GM04504 (cell line): ENCODE data around the gene RBM46.
"Not testable (repeated sequence)": the region's sequence is repeated elsewhere in the genome, so short reads cannot be mapped to it uniquely, and the experiment has no call there.

ENCODE experiments used
- DNase-seq: peaks from one replicate; pipeline ENCODE4 v3.0.0-alpha.2; 2012; ENCODE audit warnings: low read depth

RBM46 gene

GRCh38 chr4:154836513-154836912 is 55.4 kb downstream of the RBM46 start:
- DNase-seq = no peak

DNA sequence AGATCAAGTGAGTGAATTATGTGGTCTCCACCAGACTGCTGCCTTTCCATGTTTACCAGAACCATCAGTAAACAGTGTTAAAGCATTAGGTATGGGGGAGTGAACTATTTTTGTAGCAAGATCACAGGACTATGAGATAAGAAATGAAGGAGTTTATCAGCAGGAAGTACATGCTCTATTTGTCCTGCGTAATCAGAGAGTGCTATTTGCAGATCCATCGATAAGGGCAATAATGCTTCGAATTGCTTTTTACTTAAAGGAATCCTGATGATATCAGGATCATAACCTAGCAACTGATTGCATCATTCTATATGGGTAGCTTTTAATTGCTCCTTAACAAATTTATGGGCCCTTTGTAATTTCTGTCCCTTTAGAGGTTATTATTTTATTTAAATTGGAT is 57.1 kb downstream of the RBM46 start:
- DNase-seq = no peak

DNA sequence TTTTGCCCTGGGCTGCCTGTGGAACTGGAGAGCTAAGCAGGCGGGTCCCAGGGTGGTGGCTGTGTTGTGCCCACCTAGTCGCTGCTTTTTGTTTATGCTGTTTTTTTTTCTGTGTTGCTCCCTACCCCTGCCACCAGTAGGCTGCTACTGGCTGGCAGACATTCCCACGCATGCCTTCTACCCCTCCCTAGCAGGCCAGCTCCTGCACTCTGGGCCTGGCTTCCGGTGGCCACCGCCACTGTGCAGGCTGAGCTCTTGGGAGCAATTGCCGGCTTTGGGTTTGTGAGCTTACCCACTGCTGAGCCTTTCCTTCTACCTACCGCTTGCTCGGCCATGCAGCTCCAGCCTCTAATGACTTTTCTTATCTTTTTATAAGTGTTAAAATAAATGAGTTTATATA is 57.6 kb downstream of the RBM46 start:
- DNase-seq = no peak

- DNase-seq = no peak
Measured at GRCh38 chr4:154854362-154854761, 73.3 kb downstream of the RBM46 start.

- no peak for DNase-seq
Measured at GRCh38 chr4:154858166-154858565, 77.1 kb downstream of the RBM46 start.

DNA sequence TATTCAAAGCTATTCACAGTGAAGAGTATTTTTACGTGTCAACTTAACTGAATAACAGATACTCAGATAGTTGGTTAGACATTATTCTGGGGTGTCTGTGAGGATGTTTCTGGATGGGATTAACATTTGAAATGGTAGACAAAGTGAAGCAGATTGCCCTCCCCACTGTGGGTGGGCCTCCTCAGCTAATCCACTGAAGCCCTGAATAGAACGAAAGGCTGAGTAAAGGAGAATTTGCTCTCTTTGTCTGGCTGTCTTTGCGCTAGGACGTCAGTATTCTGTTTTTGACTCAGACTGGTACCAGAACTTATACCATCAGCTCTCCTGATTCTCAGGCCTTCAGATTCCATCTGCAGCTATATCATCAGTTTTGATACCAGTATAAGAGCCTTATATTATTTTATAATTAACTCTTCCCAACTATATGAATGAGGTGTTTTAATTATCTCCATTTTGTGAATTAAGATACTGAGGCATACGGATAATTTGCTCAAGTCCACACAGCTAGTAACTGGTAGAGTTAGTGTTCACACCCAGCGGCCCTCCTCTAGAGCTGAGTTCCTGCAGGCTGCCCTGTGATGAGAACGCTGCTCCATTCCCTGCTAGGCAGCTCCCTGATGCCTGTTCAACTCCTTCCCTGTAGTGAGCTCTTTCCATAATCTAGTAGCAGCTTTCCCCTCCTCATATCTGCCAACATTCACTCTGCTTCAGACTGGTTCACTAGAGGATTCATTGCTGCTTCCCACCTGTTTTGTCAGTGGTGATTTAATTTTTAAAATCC is 87.5 kb downstream of the RBM46 start:
- DNase-seq = no peak

DNA sequence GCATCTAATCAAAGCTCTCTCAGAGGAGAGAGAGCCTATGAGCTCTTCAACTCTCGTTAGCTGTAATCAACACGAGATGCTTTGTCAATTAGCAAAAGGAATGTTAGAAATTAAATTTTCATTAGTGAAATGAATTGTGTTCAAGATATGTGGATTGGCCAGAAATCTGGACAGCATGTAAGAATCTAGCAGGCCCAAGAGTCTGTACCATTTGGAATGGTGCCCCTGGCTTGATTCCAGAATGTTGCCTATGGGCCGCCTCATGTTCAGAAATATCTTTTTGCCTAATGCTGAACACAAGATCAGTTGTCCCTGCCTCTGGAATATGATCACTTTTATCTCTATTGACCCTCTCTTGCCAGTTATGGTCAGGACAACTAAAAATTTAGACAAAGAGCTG is 88.2 kb downstream of the RBM46 start:
- DNase-seq = no peak

DNA sequence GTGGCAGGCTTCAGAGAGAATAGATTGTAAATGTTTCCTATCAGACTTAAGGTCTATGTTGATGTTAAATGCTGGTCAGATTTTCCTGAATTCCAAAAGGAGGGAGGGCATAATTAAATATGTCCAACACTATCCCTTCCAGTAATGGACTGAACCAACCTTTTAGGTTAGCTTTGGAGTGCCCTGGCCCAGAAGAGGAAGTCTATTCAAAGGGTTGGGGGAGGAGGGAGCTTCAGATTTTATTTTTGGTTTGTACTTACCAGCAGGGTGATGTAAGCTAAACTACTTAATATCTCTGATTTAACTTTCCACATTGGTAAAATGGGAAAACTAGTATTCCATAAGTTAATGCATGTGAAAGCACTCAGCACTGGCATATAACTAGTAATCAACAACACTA is 91.1 kb downstream of the RBM46 start:
- DNase-seq = no peak

- DNase-seq = not testable (repeated sequence)
Measured at GRCh38 chr4:154874049-154874448, 93.0 kb downstream of the RBM46 start.

GRCh38 chr4:154877110-154877760 is 96.2 kb downstream of the RBM46 start:
- DNase-seq = no peak
